Smooth muscle cell (in vitro differentiated cells): ENCODE results near the gene CCN5. TPM values are rescaled to one million over a fixed set of nuclear protein-coding genes. Genes with fewer than 3 reads are reported as not detected.

ENCODE experiments used
- DNase-seq: peaks from one replicate; lab custom pipeline; 2025; ENCODE audit not compliant: unreplicated experiment; lab: John Stamatoyannopoulos, UW
- H2AFZ ChIP-seq: fragments of 200-600 bp; sonication (generic); 2 replicates; pipeline ENCODE4 v1.6.0; 2016; ENCODE audit warnings: antibody characterized with exemption, low read depth, mild to moderate bottlenecking
- H3F3A ChIP-seq: fragments of 200-600 bp; sonication (generic); 2 replicates; pipeline ENCODE4 v1.6.0; 2017; ENCODE audit warnings: antibody characterized with exemption, low read depth
- H3K27ac ChIP-seq: fragments of 200-600 bp; sonication (generic); 2 replicates; pipeline ENCODE4 v1.5.1; 2016; ENCODE audit warnings: low read depth, mild to moderate bottlenecking
- H3K27me3 ChIP-seq: fragments of 200-600 bp; sonication (generic); 2 replicates; pipeline ENCODE4 v1.6.1; 2016; ENCODE audit warnings: low read depth, mild to moderate bottlenecking
- H3K36me3 ChIP-seq: fragments of 200-600 bp; sonication (generic); 2 replicates; pipeline ENCODE4 v1.5.1; 2016; ENCODE audit warnings: low read depth
- H3K4me1 ChIP-seq: fragments of 200-600 bp; sonication (generic); 2 replicates; pipeline ENCODE4 v1.5.1; 2016; ENCODE audit warnings: low read depth
- H3K4me2 ChIP-seq: fragments of 200-600 bp; sonication (generic); 2 replicates; pipeline ENCODE4 v1.6.0; 2016; ENCODE audit warnings: mild to moderate bottlenecking
- H3K4me3 ChIP-seq: fragments of 200-600 bp; sonication (generic); 2 replicates; pipeline ENCODE4 v1.5.1; 2016; ENCODE audit warnings: mild to moderate bottlenecking
- H3K79me2 ChIP-seq: fragments of 200-600 bp; sonication (generic); 2 replicates; pipeline ENCODE4 v1.6.0; 2016; ENCODE audit warnings: low read depth, mild to moderate bottlenecking
- H3K9ac ChIP-seq: fragments of 200-600 bp; sonication (generic); 2 replicates; pipeline ENCODE4 v1.6.0; 2016; ENCODE audit warnings: low read depth
- H3K9me3 ChIP-seq: fragments of 200-600 bp; sonication (generic); replicated peaks from 2 replicates; pipeline ENCODE4 v1.5.1; 2016; ENCODE audit warnings: low read depth
- H4K20me1 ChIP-seq: fragments of 200-600 bp; sonication (generic); 2 replicates; pipeline ENCODE4 v1.6.0; 2016; ENCODE audit warnings: low read depth
- CTCF ChIP-seq: fragments of 200-600 bp; sonication (generic); IDR thresholded peaks from 2 replicates; pipeline ENCODE4 v1.5.1; 2017; ENCODE audit warnings: borderline replicate concordance, mild to moderate bottlenecking, antibody characterized with exemption; ENCODE audit not compliant: insufficient read depth, poor library complexity, severe bottlenecking
- WGBS: methylation state at CpG from one replicate; pipeline ENCODE4 v1.1.7; 2016; ENCODE audit warnings: low lambda C conversion rate; 5-methylcytosine and 5-hydroxymethylcytosine counted together
- polyA plus RNA-seq: library from polyadenylated mRNA; unstranded; fragments of >200 nt; fragmentation: Nextera tagmentation; extraction: Ambion mirVana; gene quantifications from 2 replicates; pipeline ENCODE4 v1.2.1, GENCODE V29; 2016
- total RNA-seq: library from RNA; depleted of rRNA; stranded (reverse); fragments of >200 nt; gene quantifications from 2 replicates; pipeline ENCODE4 v1.2.3, GENCODE V29; 2014

Gene CCN5
- total and polyA plus RNA-seq, 2 experiments from 2014 or later = not detected

- 80% methylated on average over 11 of the region's 11 CpGs for WGBS
- H3F3A ChIP-seq = no peaks in the 10 kb centered on the region
- DNase-seq = no peak
- H4K20me1 ChIP-seq = no peaks in the 10 kb centered on the region
- no peaks in the 10 kb centered on the region for H3K27me3 ChIP-seq
- no peak overlapping the region for H2AFZ ChIP-seq
- H3K36me3 ChIP-seq = no peaks in the 10 kb centered on the region
- H3K9me3 ChIP-seq = no peaks in the 10 kb centered on the region
- no peaks in the 10 kb centered on the region for H3K79me2 ChIP-seq
- no peak overlapping the region for H3K27ac ChIP-seq
- no peak overlapping the region for H3K4me2 ChIP-seq
- no peaks in the 10 kb centered on the region for H3K4me1 ChIP-seq
- no peak overlapping the region for H3K9ac ChIP-seq
- no peak overlapping the region for H3K4me3 ChIP-seq
- no peak for TF ChIP-seq CTCF
These were observed 55.5 kb downstream of the CCN5 start for GRCh38 chr20:44770484-44771171.

DNA sequence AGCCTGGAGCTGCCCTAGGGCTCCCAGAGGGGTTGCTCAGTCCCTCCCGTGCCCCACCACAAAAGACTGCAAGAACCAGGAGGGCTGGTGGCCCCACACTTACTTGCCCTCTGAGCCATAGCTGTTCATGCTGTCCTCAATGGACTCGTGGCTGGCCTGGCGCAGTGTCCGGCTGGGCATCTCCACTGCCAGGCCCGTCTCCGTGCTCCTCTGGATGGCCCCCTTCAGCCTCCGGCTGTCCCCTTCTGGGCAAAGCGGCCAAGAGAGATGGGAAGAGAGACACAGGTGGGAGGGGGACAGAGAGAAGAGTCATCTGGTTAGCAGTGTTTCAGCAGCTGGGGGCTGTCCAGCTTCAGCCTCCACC is 56.0 kb downstream of the CCN5 start:
- Histone ChIP-seq H3F3A (no peaks in the 10 kb centered on the region), H3K27me3 (no peaks in the 10 kb centered on the region), H4K20me1 (no peaks in the 10 kb centered on the region), H3K79me2 (no peaks in the 10 kb centered on the region), H3K4me1 (no peaks in the 10 kb centered on the region), H3K9me3 (no peaks in the 10 kb centered on the region), H3K9ac (no peak overlapping the region), H3K4me2 (no peak overlapping the region), H3K36me3 (no peaks in the 10 kb centered on the region), H3K27ac (no peak overlapping the region), H2AFZ (no peak overlapping the region), H3K4me3 (no peak overlapping the region)
- no peak for DNase-seq
- no peak for TF ChIP-seq CTCF
- WGBS = 92% methylated on average over 8 of the region's 8 CpGs

DNA sequence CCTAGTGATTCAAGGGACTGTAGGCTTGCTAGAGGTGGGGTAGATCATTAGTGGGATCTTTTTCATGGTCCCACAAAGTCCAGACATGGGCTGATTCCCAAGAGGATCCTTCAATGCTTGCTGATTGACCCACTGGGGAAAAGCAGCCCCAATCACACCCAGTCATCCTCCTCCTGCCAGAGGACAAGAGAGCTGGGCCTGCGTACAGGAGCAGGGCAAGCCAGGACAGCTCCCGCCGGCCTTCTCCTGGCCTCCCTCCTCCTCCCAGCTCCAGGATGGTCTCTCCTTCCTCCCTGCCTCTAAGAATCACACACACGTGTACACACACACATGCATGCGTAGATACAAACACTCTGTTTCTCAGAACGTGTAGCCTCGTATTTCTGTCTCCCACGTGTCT is 57.5 kb downstream of the CCN5 start:
- H4K20me1 ChIP-seq = no peaks in the 10 kb centered on the region

More for the DNA sequence above, 57.5 kb downstream of the CCN5 start:
- Histone ChIP-seq H3K4me3 (no peak overlapping the region), H3K4me1 (no peaks in the 10 kb centered on the region), H2AFZ (no peak overlapping the region), H3K36me3 (no peaks in the 10 kb centered on the region), H3K27ac (no peak overlapping the region), H3K79me2 (no peaks in the 10 kb centered on the region), H3F3A (no peaks in the 10 kb centered on the region), H3K27me3 (no peaks in the 10 kb centered on the region), H3K9me3 (no peaks in the 10 kb centered on the region), H3K9ac (no peak overlapping the region), H3K4me2 (no peak overlapping the region)
- no peak for TF ChIP-seq CTCF
- WGBS = 59% methylated on average over 8 of the region's 8 CpGs
- DNase-seq = no peak
